ENCODE measurements around the gene S100P.

Gene S100P

GRCh38 chr4:6692379-6692778, 1.3 kb upstream of the S100P start:
- Histone ChIP-seq H4K91ac (ENCODE audit: low read length) (peak overlapping the region; percentile 48), H2AK5ac (ENCODE audit: low read length, severe bottlenecking) (no peak overlapping the region), H2BK12ac (ENCODE audit: low read length in 2 of 2) (peak overlapping the region in 1 of 2 experiments; percentile 33), H2AFZ (ENCODE audit: low read depth, low read length) (no peak overlapping the region), H2BK5ac (ENCODE audit: low read depth, low read length, poor library complexity, severe bottlenecking) (no peak overlapping the region), H3K27me3 (ENCODE audit: control insufficient read depth in 1 of 2, insufficient read depth in 1 of 2, low read length in 2 of 2) (no peaks in the 10 kb centered on the region), H3K9me3 (ENCODE audit: control insufficient read depth, low read length) (no peaks in the 10 kb centered on the region), H4K8ac (ENCODE audit: low read length) (no peak overlapping the region), H3K27ac (ENCODE audit: low read length, poor library complexity, severe bottlenecking) (no peak overlapping the region), H3K14ac (ENCODE audit: low read length in 2 of 2) (no peak overlapping the region), H3K4me1 (ENCODE audit: control insufficient read depth, insufficient read depth, low read depth, low read length) (peaks cover 30% of the 10 kb centered on the region), H3K4ac (ENCODE audit: low read depth in 1 of 2, low read length in 2 of 2) (peak overlapping the region in 1 of 2 experiments; percentile 46), H2BK120ac (ENCODE audit: low read depth, low read length) (no peak overlapping the region), H3K18ac (ENCODE audit: low read depth in 1 of 2, low read length in 2 of 2) (no peak overlapping the region), H3K23ac (ENCODE audit: low read length in 2 of 2) (no peak overlapping the region), H2BK15ac (ENCODE audit: low read depth, poor library complexity, severe bottlenecking) (no peak overlapping the region), H3K4me3 (ENCODE audit: insufficient read depth in 1 of 2, low read depth in 1 of 2, low read length in 2 of 2) (no peak overlapping the region), H3K9ac (ENCODE audit: low read length) (no peak overlapping the region), H3K36me3 (ENCODE audit: control insufficient read depth in 1 of 2, insufficient read depth in 2 of 2, low read depth in 1 of 2, low read length in 2 of 2) (peaks cover 0 to 12% of the 10 kb centered on the region in 2 experiments), H3K4me2 (ENCODE audit: low read length, poor library complexity, severe bottlenecking) (no peak overlapping the region), H3K79me1 (replicated peaks; ENCODE audit: low read length, poor library complexity, severe bottlenecking) (peaks cover 16% of the 10 kb centered on the region)
- no peak for DNase-seq
- WGBS, result 96% methylated on average over 8 of the region's 8 CpGs

GRCh38 chr4:6692806-6693205, 872 bp upstream of the S100P start:
- Histone ChIP-seq H3K36me3 (ENCODE audit: control insufficient read depth in 1 of 2, insufficient read depth in 2 of 2, low read depth in 1 of 2, low read length in 2 of 2) (peaks cover 0 to 12% of the 10 kb centered on the region in 2 experiments), H4K91ac (ENCODE audit: low read length) (no peak overlapping the region), H3K23ac (ENCODE audit: low read length in 2 of 2) (no peak overlapping the region), H3K4me2 (ENCODE audit: low read length, poor library complexity, severe bottlenecking) (no peak overlapping the region), H2BK15ac (ENCODE audit: low read depth, poor library complexity, severe bottlenecking) (no peak overlapping the region), H2BK12ac (ENCODE audit: low read length in 2 of 2) (no peak overlapping the region), H3K14ac (ENCODE audit: low read length in 2 of 2) (no peak overlapping the region), H3K4me1 (ENCODE audit: control insufficient read depth, insufficient read depth, low read depth, low read length) (peaks cover 30% of the 10 kb centered on the region), H4K8ac (ENCODE audit: low read length) (no peak overlapping the region), H3K18ac (ENCODE audit: low read depth in 1 of 2, low read length in 2 of 2) (no peak overlapping the region), H3K27ac (ENCODE audit: low read length, poor library complexity, severe bottlenecking) (no peak overlapping the region), H3K79me1 (replicated peaks; ENCODE audit: low read length, poor library complexity, severe bottlenecking) (peaks cover 15% of the 10 kb centered on the region), H3K4ac (ENCODE audit: low read depth in 1 of 2, low read length in 2 of 2) (no peak overlapping the region), H3K27me3 (ENCODE audit: control insufficient read depth in 1 of 2, insufficient read depth in 1 of 2, low read length in 2 of 2) (no peaks in the 10 kb centered on the region), H2AK5ac (ENCODE audit: low read length, severe bottlenecking) (no peak overlapping the region), H3K9ac (ENCODE audit: low read length) (no peak overlapping the region), H3K4me3 (ENCODE audit: insufficient read depth in 1 of 2, low read depth in 1 of 2, low read length in 2 of 2) (no peak overlapping the region), H2BK120ac (ENCODE audit: low read depth, low read length) (no peak overlapping the region), H2BK5ac (ENCODE audit: low read depth, low read length, poor library complexity, severe bottlenecking) (no peak overlapping the region), H2AFZ (ENCODE audit: low read depth, low read length) (no peak overlapping the region), H3K9me3 (ENCODE audit: control insufficient read depth, low read length) (no peaks in the 10 kb centered on the region)
- no peak for DNase-seq
- 65% methylated on average over 3 of the region's 3 CpGs for WGBS

- no peak overlapping the region for H3K4ac ChIP-seq (ENCODE audit: low read depth in 1 of 2, low read length in 2 of 2)
- no peak overlapping the region for H3K9ac ChIP-seq (ENCODE audit: low read length)
- H3K18ac ChIP-seq (ENCODE audit: low read depth in 1 of 2, low read length in 2 of 2), result no peak overlapping the region
- no peak overlapping the region for H3K14ac ChIP-seq (ENCODE audit: low read length in 2 of 2)
- H3K27me3 ChIP-seq (ENCODE audit: control insufficient read depth in 1 of 2, insufficient read depth in 1 of 2, low read length in 2 of 2), result no peaks in the 10 kb centered on the region
- H3K9me3 ChIP-seq (ENCODE audit: control insufficient read depth, low read length), result no peaks in the 10 kb centered on the region
- no peak overlapping the region for H2BK120ac ChIP-seq (ENCODE audit: low read depth, low read length)
- H3K23ac ChIP-seq (ENCODE audit: low read length in 2 of 2), result no peak overlapping the region
- no peak overlapping the region for H4K91ac ChIP-seq (ENCODE audit: low read length)
- peaks cover 0 to 16% of the 10 kb centered on the region in 2 experiments for H3K36me3 ChIP-seq (ENCODE audit: control insufficient read depth in 1 of 2, insufficient read depth in 2 of 2, low read depth in 1 of 2, low read length in 2 of 2)
- no peak for DNase-seq
- H3K79me1 ChIP-seq (replicated peaks; ENCODE audit: low read length, poor library complexity, severe bottlenecking), result peaks cover 16% of the 10 kb centered on the region
- no peak overlapping the region for H3K4me3 ChIP-seq (ENCODE audit: insufficient read depth in 1 of 2, low read depth in 1 of 2, low read length in 2 of 2)
- no peak overlapping the region for H2AK5ac ChIP-seq (ENCODE audit: low read length, severe bottlenecking)
- H3K4me2 ChIP-seq (ENCODE audit: low read length, poor library complexity, severe bottlenecking), result no peak overlapping the region
- H2BK15ac ChIP-seq (ENCODE audit: low read depth, poor library complexity, severe bottlenecking), result peak overlapping the region; percentile 98
- no peak overlapping the region for H4K8ac ChIP-seq (ENCODE audit: low read length)
- H2BK12ac ChIP-seq (ENCODE audit: low read length in 2 of 2), result peak overlapping the region in 1 of 2 experiments; percentile 6
- H2BK5ac ChIP-seq (ENCODE audit: low read depth, low read length, poor library complexity, severe bottlenecking), result no peak overlapping the region
- H2AFZ ChIP-seq (ENCODE audit: low read depth, low read length), result no peak overlapping the region
- peaks cover 16% of the 10 kb centered on the region for H3K4me1 ChIP-seq (ENCODE audit: control insufficient read depth, insufficient read depth, low read depth, low read length)
- no peak overlapping the region for H3K27ac ChIP-seq (ENCODE audit: low read length, poor library complexity, severe bottlenecking)
- whole genome bisulfite sequencing, result 83% methylated on average over 13 of the region's 16 CpGs
Observed at GRCh38 chr4:6694177-6694901, 661 bp downstream of the S100P start.

- Histone ChIP-seq H2BK12ac (ENCODE audit: low read length in 2 of 2) (peak overlapping the region; percentile 12 to 70), H3K14ac (ENCODE audit: low read length in 2 of 2) (no peak overlapping the region), H2BK5ac (ENCODE audit: low read depth, low read length, poor library complexity, severe bottlenecking) (no peak overlapping the region), H4K91ac (ENCODE audit: low read length) (peak overlapping the region; percentile 63), H3K4me3 (ENCODE audit: insufficient read depth in 1 of 2, low read depth in 1 of 2, low read length in 2 of 2) (no peak overlapping the region), H2AFZ (ENCODE audit: low read depth, low read length) (peak overlapping the region; percentile 5), H3K79me1 (replicated peaks; ENCODE audit: low read length, poor library complexity, severe bottlenecking) (peaks cover 25% of the 10 kb centered on the region), H3K27ac (ENCODE audit: low read length, poor library complexity, severe bottlenecking) (no peak overlapping the region), H3K18ac (ENCODE audit: low read depth in 1 of 2, low read length in 2 of 2) (peak overlapping the region; percentile 38 to 63), H3K23ac (ENCODE audit: low read length in 2 of 2) (no peak overlapping the region), H2AK5ac (ENCODE audit: low read length, severe bottlenecking) (no peak overlapping the region), H3K4me2 (ENCODE audit: low read length, poor library complexity, severe bottlenecking) (no peak overlapping the region), H2BK15ac (ENCODE audit: low read depth, poor library complexity, severe bottlenecking) (peak overlapping the region; percentile 68), H4K8ac (ENCODE audit: low read length) (no peak overlapping the region), H3K9ac (ENCODE audit: low read length) (no peak overlapping the region), H3K4me1 (ENCODE audit: control insufficient read depth, insufficient read depth, low read depth, low read length) (peaks cover 5% of the 10 kb centered on the region), H2BK120ac (ENCODE audit: low read depth, low read length) (no peak overlapping the region), H3K4ac (ENCODE audit: low read depth in 1 of 2, low read length in 2 of 2) (peak overlapping the region in 1 of 2 experiments; percentile 49), H3K9me3 (ENCODE audit: control insufficient read depth, low read length) (no peaks in the 10 kb centered on the region), H3K36me3 (ENCODE audit: control insufficient read depth in 1 of 2, insufficient read depth in 2 of 2, low read depth in 1 of 2, low read length in 2 of 2) (peaks cover 4 to 19% of the 10 kb centered on the region in 2 experiments), H3K27me3 (ENCODE audit: control insufficient read depth in 1 of 2, insufficient read depth in 1 of 2, low read length in 2 of 2) (no peaks in the 10 kb centered on the region)
- peak; percentile 77 for DNase-seq
- WGBS, result 70% methylated on average over 18 of the region's 18 CpGs
Observed at GRCh38 chr4:6695660-6696610, 2.3 kb downstream of the S100P start.
